Measurements from ENCODE around the gene AGAP3. TPM values are rescaled to one million over a fixed set of nuclear protein-coding genes. Genes with fewer than 3 reads are reported as not detected.

AGAP3 gene
- total RNA-seq, 4 donors from 2014 or later, result 28.2 to 174 (median 53.2) TPM

DNA sequence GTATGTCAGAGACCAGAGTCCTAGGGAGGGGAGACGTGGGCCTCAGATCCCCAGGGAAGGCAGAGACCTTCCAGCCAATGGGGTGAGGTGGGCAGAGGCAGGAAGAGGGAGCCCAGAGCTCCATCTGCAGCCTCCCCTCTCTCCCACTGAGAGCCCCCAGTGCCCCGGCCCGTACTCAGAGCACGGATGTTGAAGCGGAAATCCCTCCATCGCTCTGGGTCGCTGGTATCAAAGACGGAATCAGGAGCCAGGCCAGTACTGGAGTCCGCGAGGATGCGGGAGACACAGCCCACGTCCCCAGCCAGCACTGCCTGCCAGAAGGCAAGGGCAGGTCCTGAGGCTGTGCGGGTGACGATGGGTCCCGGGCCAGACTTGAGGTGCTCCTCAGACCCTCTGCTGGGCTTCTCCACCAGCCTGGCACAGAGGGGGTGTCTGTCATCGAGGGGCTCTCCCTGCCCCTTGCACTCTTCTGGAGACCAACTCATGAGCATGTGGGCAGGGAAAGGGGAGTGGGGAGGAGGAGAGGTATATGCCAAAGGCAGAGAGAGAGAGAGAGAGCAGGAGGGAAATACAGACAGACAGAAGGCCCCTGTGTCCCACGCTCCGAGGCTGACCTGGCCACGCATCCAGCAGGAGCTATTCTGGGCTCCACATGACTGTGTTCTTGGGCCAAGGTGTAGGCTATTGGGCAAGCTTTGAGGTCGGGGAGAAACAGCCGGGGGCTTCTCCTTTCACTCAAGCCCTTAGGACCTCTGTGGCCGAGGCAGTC, 100.5 kb downstream of the AGAP3 start, which contains the start of gene ASB10:
Gene ASB10, minus strand, starts transcription at position 611 of the 769 bp plus-strand sequence. Its CDS starts 120 bp downstream, at position 491.
- TF ChIP-seq, protein P1, sequence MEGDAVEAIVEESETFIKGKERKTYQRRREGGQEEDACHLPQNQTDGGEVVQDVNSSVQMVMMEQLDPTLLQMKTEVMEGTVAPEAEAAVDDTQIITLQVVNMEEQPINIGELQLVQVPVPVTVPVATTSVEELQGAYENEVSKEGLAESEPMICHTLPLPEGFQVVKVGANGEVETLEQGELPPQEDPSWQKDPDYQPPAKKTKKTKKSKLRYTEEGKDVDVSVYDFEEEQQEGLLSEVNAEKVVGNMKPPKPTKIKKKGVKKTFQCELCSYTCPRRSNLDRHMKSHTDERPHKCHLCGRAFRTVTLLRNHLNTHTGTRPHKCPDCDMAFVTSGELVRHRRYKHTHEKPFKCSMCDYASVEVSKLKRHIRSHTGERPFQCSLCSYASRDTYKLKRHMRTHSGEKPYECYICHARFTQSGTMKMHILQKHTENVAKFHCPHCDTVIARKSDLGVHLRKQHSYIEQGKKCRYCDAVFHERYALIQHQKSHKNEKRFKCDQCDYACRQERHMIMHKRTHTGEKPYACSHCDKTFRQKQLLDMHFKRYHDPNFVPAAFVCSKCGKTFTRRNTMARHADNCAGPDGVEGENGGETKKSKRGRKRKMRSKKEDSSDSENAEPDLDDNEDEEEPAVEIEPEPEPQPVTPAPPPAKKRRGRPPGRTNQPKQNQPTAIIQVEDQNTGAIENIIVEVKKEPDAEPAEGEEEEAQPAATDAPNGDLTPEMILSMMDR (IDR thresholded peaks at IDR 0.05), result no peak
- no peak for TF ChIP-seq POLR2A (IDR thresholded peaks at IDR 0.05)
- intact Hi-C loops (cut with DNase I; ENCODE audit: low total_unique reads), result no loop called here
- Histone ChIP-seq H3K27me3 (no peaks in the 10 kb centered on the region), H3K4me1 (no peaks in the 10 kb centered on the region), H3K27ac (no peak within 1 kb of the TSS), H3K9me3 (no peaks in the 10 kb centered on the region), H3K36me3 (no peaks in the 10 kb centered on the region), H3K4me3 (no peak within 1 kb of the TSS)
- no peak for DNase-seq

DNA sequence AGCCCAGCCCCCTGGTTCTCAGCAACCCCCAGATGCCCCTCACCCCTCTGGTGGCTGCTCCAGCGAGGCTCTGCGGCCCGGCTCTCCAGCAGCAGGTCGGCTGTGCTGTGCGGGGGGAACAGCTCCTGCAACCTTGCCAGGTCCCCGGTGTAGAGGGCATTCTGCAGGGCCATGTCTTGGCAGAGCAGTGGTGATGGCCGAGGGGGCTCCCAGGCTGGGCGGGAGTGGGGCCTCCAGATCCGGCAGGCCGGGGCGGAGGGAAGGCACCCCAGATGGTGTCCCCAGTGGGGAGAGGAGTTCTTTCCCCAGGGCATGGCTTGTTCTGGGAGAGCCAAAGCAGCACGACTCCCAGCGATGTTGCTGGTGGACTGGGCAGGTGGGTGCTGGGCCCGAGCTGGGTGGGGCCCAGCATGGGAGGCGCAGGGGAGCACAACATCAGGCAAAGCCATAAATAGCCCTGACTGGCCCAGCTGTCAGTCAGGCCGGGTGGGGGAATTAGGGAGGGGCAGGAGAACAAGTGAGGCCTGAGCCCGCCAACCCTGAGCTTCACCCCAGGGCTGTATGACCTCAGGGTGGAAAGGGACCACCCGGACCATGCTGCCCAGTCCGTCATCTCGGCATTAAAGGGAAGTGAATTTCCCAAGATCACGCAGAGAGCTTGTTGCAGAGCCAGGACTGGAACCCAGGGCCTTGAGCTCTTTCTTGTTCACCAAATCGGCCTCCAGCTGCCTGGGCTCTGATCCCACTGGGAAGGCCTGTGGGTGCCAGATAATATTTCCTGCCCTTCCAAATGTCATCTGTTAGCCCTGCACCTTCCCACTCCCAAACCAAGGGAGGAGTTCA, 101.4 kb downstream of the AGAP3 start:
- intact Hi-C loops (cut with DNase I; ENCODE audit: low total_unique reads), result no loop called here
- H3K27me3 ChIP-seq, result no peaks in the 10 kb centered on the region
- no peak overlapping the region for H3K4me3 ChIP-seq
- DNase-seq, result no peak
- H3K36me3 ChIP-seq, result no peaks in the 10 kb centered on the region
- no peaks in the 10 kb centered on the region for H3K4me1 ChIP-seq
- H3K27ac ChIP-seq, result no peak overlapping the region
- no peaks in the 10 kb centered on the region for H3K9me3 ChIP-seq
- TF ChIP-seq POLR2A (IDR thresholded peaks at IDR 0.05), result no peak
- TF ChIP-seq, protein P1 (IDR thresholded peaks at IDR 0.05), result no peak

- H3K9me3 ChIP-seq, result no peaks in the 10 kb centered on the region
- H3K27me3 ChIP-seq, result no peaks in the 10 kb centered on the region
- no peaks in the 10 kb centered on the region for H3K4me1 ChIP-seq
- TF ChIP-seq, protein P1 (IDR thresholded peaks at IDR 0.05), result no peak
- no peak for TF ChIP-seq POLR2A (IDR thresholded peaks at IDR 0.05)
- intact Hi-C loops (cut with DNase I; ENCODE audit: low total_unique reads), result no loop called here
- DNase-seq, result no peak
- no peaks in the 10 kb centered on the region for H3K36me3 ChIP-seq
- no peak overlapping the region for H3K27ac ChIP-seq
- H3K4me3 ChIP-seq, result no peak overlapping the region
Measured at GRCh38 chr7:151188252-151188542, 101.9 kb downstream of the AGAP3 start.

DNA sequence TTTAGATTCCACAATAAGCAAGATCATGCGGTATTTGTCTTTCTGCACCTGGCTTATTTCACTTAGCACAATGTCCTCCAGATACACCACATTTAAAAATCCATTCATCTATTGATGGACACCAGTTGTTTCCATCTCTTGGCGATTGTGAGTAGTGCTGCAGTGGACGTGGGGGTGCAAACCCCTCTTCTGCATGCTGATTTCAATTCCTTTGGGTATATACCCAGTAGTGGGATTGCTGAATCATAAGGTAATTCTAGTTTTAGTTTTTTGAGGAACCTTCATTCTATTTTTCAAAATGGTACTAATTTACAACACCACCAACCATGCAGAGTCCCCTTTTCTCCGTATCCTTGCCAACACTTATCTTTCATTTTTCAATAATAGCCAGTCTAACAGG, 102.8 kb downstream of the AGAP3 start:
- H3K4me1 ChIP-seq, result no peaks in the 10 kb centered on the region
- TF ChIP-seq, protein P1 (IDR thresholded peaks at IDR 0.05), result no peak
- no peak for TF ChIP-seq POLR2A (IDR thresholded peaks at IDR 0.05)
- no peak overlapping the region for H3K27ac ChIP-seq
- intact Hi-C loops (cut with DNase I; ENCODE audit: low total_unique reads), result no loop called here
- H3K27me3 ChIP-seq, result no peaks in the 10 kb centered on the region
- no peaks in the 10 kb centered on the region for H3K9me3 ChIP-seq
- no peaks in the 10 kb centered on the region for H3K36me3 ChIP-seq
- H3K4me3 ChIP-seq, result no peak overlapping the region
- no peak for DNase-seq

DNA sequence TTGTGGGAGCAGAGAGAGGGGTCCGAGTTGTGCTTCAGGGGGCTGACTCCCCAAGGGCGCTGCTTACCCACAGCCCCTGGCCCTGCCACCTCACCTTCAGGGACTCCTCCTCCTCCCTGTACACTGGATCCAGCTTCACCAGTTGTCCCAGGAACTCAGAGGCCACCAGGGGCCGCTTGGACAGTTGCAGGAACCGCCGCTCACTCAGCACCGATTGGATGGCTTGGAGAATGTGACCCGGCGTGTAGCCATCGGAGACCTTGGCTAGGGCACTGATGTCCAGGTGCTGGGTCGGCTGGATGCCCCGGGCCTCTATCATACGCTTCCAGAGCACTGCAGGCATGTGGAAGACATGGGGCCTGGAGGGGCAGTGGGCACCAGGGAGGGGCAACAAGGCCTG, 105.3 kb downstream of the AGAP3 start:
- TF ChIP-seq, protein P1 (IDR thresholded peaks at IDR 0.05), result no peak
- TF ChIP-seq POLR2A (IDR thresholded peaks at IDR 0.05), result no peak
- DNase-seq, result no peak
- H3K4me1 ChIP-seq, result no peaks in the 10 kb centered on the region
- no peaks in the 10 kb centered on the region for H3K9me3 ChIP-seq
- intact Hi-C loops (cut with DNase I; ENCODE audit: low total_unique reads), result loop anchor here (10.0 kb wide), 1 partner anchor 47 kb away; no protein-coding TSS in a partner anchor
- no peak overlapping the region for H3K27ac ChIP-seq
- H3K4me3 ChIP-seq, result no peak overlapping the region
- no peaks in the 10 kb centered on the region for H3K27me3 ChIP-seq
- H3K36me3 ChIP-seq, result no peaks in the 10 kb centered on the region

Measured in uterus (tissue), 4 donors.